Memory B cell (primary cell): ENCODE data around the gene GLI3.
"Not testable (repeated sequence)": the region's sequence is repeated elsewhere in the genome, so short reads cannot be mapped to it uniquely, and the experiment has no call there.

ENCODE experiments used
- ATAC-seq: fragments of 150-1000 bp; cut with Tn5 transposase; 2 replicates; pipeline ENCODE4 v1.10.0; 2021; ENCODE audit warnings: low read depth, mild to moderate bottlenecking, moderate library complexity
- DNase-seq, 2 donors: peaks; one replicate each; pipeline ENCODE4 v3.0.0; 2022; ENCODE audit warnings: low spot score in 2 of 2
- H3K27ac Mint-ChIP-seq: one replicate; pipeline ENCODE4 v1.8.0; 2022; ENCODE audit warnings: mild to moderate bottlenecking, moderate library complexity, mixed read lengths
- H3K27me3 Mint-ChIP-seq: one replicate; pipeline ENCODE4 v1.8.0; 2022; ENCODE audit warnings: mixed read lengths
- H3K36me3 Mint-ChIP-seq: one replicate; pipeline ENCODE4 v1.8.0; 2022; ENCODE audit warnings: mild to moderate bottlenecking, mixed read lengths
- H3K4me1 Mint-ChIP-seq: one replicate; pipeline ENCODE4 v1.8.0; 2022; ENCODE audit warnings: mixed read lengths
- H3K4me3 Mint-ChIP-seq: one replicate; pipeline ENCODE4 v1.8.0; 2022; ENCODE audit warnings: mild to moderate bottlenecking, moderate library complexity, mixed read lengths
- H3K9me3 Mint-ChIP-seq: one replicate; pipeline ENCODE4 v1.8.0; 2022; ENCODE audit warnings: mixed read lengths

Gene GLI3

GRCh38 chr7:42213093-42213492, 23.9 kb downstream of the GLI3 start:
- ATAC-seq, result no peak
- Mint-ChIP-seq H3K4me3 (no peak overlapping the region), H3K27ac (no peak overlapping the region), H3K9me3 (no peaks in the 10 kb centered on the region), H3K4me1 (no peaks in the 10 kb centered on the region), H3K36me3 (no peaks in the 10 kb centered on the region), H3K27me3 (peaks cover 6% of the 10 kb centered on the region)
- no peak for DNase-seq

GRCh38 chr7:42212541-42213090, 24.4 kb downstream of the GLI3 start:
- no peaks in the 10 kb centered on the region for H3K9me3 Mint-ChIP-seq
- no peaks in the 10 kb centered on the region for H3K4me1 Mint-ChIP-seq
- ATAC-seq (no peak), DNase-seq (no peak)
- H3K27ac Mint-ChIP-seq, result no peak overlapping the region
- peaks cover 6% of the 10 kb centered on the region for H3K27me3 Mint-ChIP-seq
- H3K36me3 Mint-ChIP-seq, result no peaks in the 10 kb centered on the region
- H3K4me3 Mint-ChIP-seq, result no peak overlapping the region

GRCh38 chr7:42211938-42212337, 25.1 kb downstream of the GLI3 start:
- H3K4me3 Mint-ChIP-seq, result no peak overlapping the region
- no peaks in the 10 kb centered on the region for H3K36me3 Mint-ChIP-seq
- DNase-seq, result no peak
- H3K4me1 Mint-ChIP-seq, result no peaks in the 10 kb centered on the region
- ATAC-seq, result no peak
- no peaks in the 10 kb centered on the region for H3K9me3 Mint-ChIP-seq
- H3K27ac Mint-ChIP-seq, result no peak overlapping the region
- H3K27me3 Mint-ChIP-seq, result peaks cover 5% of the 10 kb centered on the region

GRCh38 chr7:42210779-42211178, 26.2 kb downstream of the GLI3 start:
- H3K27ac Mint-ChIP-seq, result no peak overlapping the region
- no peak for ATAC-seq

GRCh38 chr7:42210333-42210732, 26.7 kb downstream of the GLI3 start:
- peaks cover 3% of the 10 kb centered on the region for H3K27me3 Mint-ChIP-seq
- no peaks in the 10 kb centered on the region for H3K36me3 Mint-ChIP-seq
- H3K4me1 Mint-ChIP-seq, result no peaks in the 10 kb centered on the region
- H3K9me3 Mint-ChIP-seq, result no peaks in the 10 kb centered on the region
- no peak for ATAC-seq
- H3K27ac Mint-ChIP-seq, result no peak overlapping the region
- DNase-seq, result no peak
- H3K4me3 Mint-ChIP-seq, result no peak overlapping the region

More at GRCh38 chr7:42210779-42211178, 26.2 kb downstream of the GLI3 start:
- H3K36me3 Mint-ChIP-seq, result no peaks in the 10 kb centered on the region
- no peaks in the 10 kb centered on the region for H3K4me1 Mint-ChIP-seq
- H3K9me3 Mint-ChIP-seq, result no peaks in the 10 kb centered on the region
- H3K27me3 Mint-ChIP-seq, result peaks cover 3% of the 10 kb centered on the region
- H3K4me3 Mint-ChIP-seq, result no peak overlapping the region
- no peak for DNase-seq

- not testable (repeated sequence) for H3K9me3 Mint-ChIP-seq, H3K4me1 Mint-ChIP-seq, H3K36me3 Mint-ChIP-seq, H3K4me3 Mint-ChIP-seq, DNase-seq, H3K27ac Mint-ChIP-seq, H3K27me3 Mint-ChIP-seq, ATAC-seq
These were observed 27.9 kb downstream of the GLI3 start for GRCh38 chr7:42209085-42209484.

- no peak overlapping the region for H3K27ac Mint-ChIP-seq
- no peaks in the 10 kb centered on the region for H3K36me3 Mint-ChIP-seq
- no peak overlapping the region for H3K4me3 Mint-ChIP-seq
- peaks cover 3% of the 10 kb centered on the region for H3K9me3 Mint-ChIP-seq
- no peaks in the 10 kb centered on the region for H3K27me3 Mint-ChIP-seq
- no peaks in the 10 kb centered on the region for H3K4me1 Mint-ChIP-seq
- DNase-seq, result no peak
- no peak for ATAC-seq
These were observed 28.4 kb downstream of the GLI3 start for GRCh38 chr7:42208572-42208971.

GRCh38 chr7:42207420-42207819, 29.6 kb downstream of the GLI3 start:
- peaks cover 5% of the 10 kb centered on the region for H3K9me3 Mint-ChIP-seq
- H3K27ac Mint-ChIP-seq, result no peak overlapping the region
- no peaks in the 10 kb centered on the region for H3K4me1 Mint-ChIP-seq
- no peaks in the 10 kb centered on the region for H3K36me3 Mint-ChIP-seq
- H3K4me3 Mint-ChIP-seq, result no peak overlapping the region
- DNase-seq (no peak), ATAC-seq (no peak)
- no peaks in the 10 kb centered on the region for H3K27me3 Mint-ChIP-seq

GRCh38 chr7:42203336-42203735, 33.7 kb downstream of the GLI3 start:
- H3K4me1 Mint-ChIP-seq, result no peaks in the 10 kb centered on the region
- DNase-seq (no peak), ATAC-seq (no peak)
- no peak overlapping the region for H3K27ac Mint-ChIP-seq
- H3K36me3 Mint-ChIP-seq, result no peaks in the 10 kb centered on the region
- no peak overlapping the region for H3K4me3 Mint-ChIP-seq
- peaks cover 2% of the 10 kb centered on the region for H3K27me3 Mint-ChIP-seq
- peaks cover 5% of the 10 kb centered on the region for H3K9me3 Mint-ChIP-seq

GRCh38 chr7:42202601-42203000, 34.4 kb downstream of the GLI3 start:
- ATAC-seq (no peak), DNase-seq (no peak)
- no peaks in the 10 kb centered on the region for H3K36me3 Mint-ChIP-seq
- no peak overlapping the region for H3K4me3 Mint-ChIP-seq
- H3K27ac Mint-ChIP-seq, result no peak overlapping the region
- peaks cover 5% of the 10 kb centered on the region for H3K9me3 Mint-ChIP-seq
- H3K4me1 Mint-ChIP-seq, result no peaks in the 10 kb centered on the region
- peaks cover 2% of the 10 kb centered on the region for H3K27me3 Mint-ChIP-seq

GRCh38 chr7:42198974-42199668, 37.9 kb downstream of the GLI3 start:
- peaks cover 3% of the 10 kb centered on the region for H3K9me3 Mint-ChIP-seq
- DNase-seq, result no peak
- H3K4me3 Mint-ChIP-seq, result no peak overlapping the region

GRCh38 chr7:42198296-42198695, 38.7 kb downstream of the GLI3 start:
- Mint-ChIP-seq H3K4me1 (peaks cover 4% of the 10 kb centered on the region), H3K27me3 (peaks cover 2% of the 10 kb centered on the region), H3K36me3 (no peaks in the 10 kb centered on the region), H3K9me3 (peaks cover 1% of the 10 kb centered on the region), H3K27ac (no peak overlapping the region), H3K4me3 (no peak overlapping the region)
- no peak for DNase-seq
- ATAC-seq, result no peak

More at GRCh38 chr7:42198974-42199668, 37.9 kb downstream of the GLI3 start:
- Mint-ChIP-seq H3K36me3 (no peaks in the 10 kb centered on the region), H3K27me3 (peaks cover 2% of the 10 kb centered on the region), H3K27ac (no peak overlapping the region), H3K4me1 (no peaks in the 10 kb centered on the region)
- ATAC-seq, result no peak

GRCh38 chr7:42197451-42197850, 39.6 kb downstream of the GLI3 start:
- Mint-ChIP-seq H3K9me3 (no peaks in the 10 kb centered on the region), H3K4me1 (peaks cover 4% of the 10 kb centered on the region), H3K27me3 (peaks cover 2% of the 10 kb centered on the region), H3K36me3 (no peaks in the 10 kb centered on the region), H3K27ac (no peak overlapping the region), H3K4me3 (no peak overlapping the region)
- ATAC-seq, result no peak
- no peak for DNase-seq

GRCh38 chr7:42194238-42194637, 42.8 kb downstream of the GLI3 start:
- Mint-ChIP-seq H3K4me3 (no peak overlapping the region), H3K9me3 (no peaks in the 10 kb centered on the region), H3K27me3 (no peaks in the 10 kb centered on the region), H3K36me3 (no peaks in the 10 kb centered on the region), H3K27ac (no peak overlapping the region), H3K4me1 (peaks cover 4% of the 10 kb centered on the region)
- DNase-seq (no peak), ATAC-seq (no peak)
